SIG-M5 (cell line): ENCODE data around the gene MTUS2.

ENCODE experiments used
- DNase-seq: peaks from one replicate; lab custom pipeline; 2025; lab: John Stamatoyannopoulos, UW

Gene MTUS2

GRCh38 chr13:28820099-28821051 is at the start of gene MTUS2:
Gene MTUS2, plus strand, starts transcription at chr13:28820339.
- no peak for DNase-seq

GRCh38 chr13:28778308-28779215 is 41.6 kb upstream of the MTUS2 start:
- no peak for DNase-seq

- DNase-seq: no peak
Observed at GRCh38 chr13:28792992-28793391, 27.1 kb upstream of the MTUS2 start.

- DNase-seq: no peak
Observed at GRCh38 chr13:28794396-28794795, 25.7 kb upstream of the MTUS2 start.

GRCh38 chr13:28796938-28797257 is 23.2 kb upstream of the MTUS2 start:
- DNase-seq: no peak

- no peak for DNase-seq
Observed at GRCh38 chr13:28805193-28805819, 14.8 kb upstream of the MTUS2 start.

GRCh38 chr13:28817204-28817603 is 2.9 kb upstream of the MTUS2 start:
- no peak for DNase-seq

- no peak for DNase-seq
Observed at GRCh38 chr13:28819046-28819730, 951 bp upstream of the MTUS2 start.

- no peak for DNase-seq
Observed at GRCh38 chr13:28819735-28820098, 422 bp upstream of the MTUS2 start.

- no peak for DNase-seq
Observed at GRCh38 chr13:28822151-28822550, 2.0 kb downstream of the MTUS2 start.

- no peak for DNase-seq
Observed at GRCh38 chr13:28822801-28823200, 2.7 kb downstream of the MTUS2 start.

GRCh38 chr13:28825379-28825778 is 5.2 kb downstream of the MTUS2 start:
- DNase-seq: no peak

GRCh38 chr13:28826368-28826767 is 6.2 kb downstream of the MTUS2 start:
- no peak for DNase-seq

GRCh38 chr13:28830580-28830979 is 10.4 kb downstream of the MTUS2 start:
- DNase-seq: no peak

GRCh38 chr13:28831117-28831516 is 11.0 kb downstream of the MTUS2 start:
- DNase-seq: no peak

GRCh38 chr13:28837111-28837510 is 17.0 kb downstream of the MTUS2 start:
- no peak for DNase-seq

GRCh38 chr13:28843639-28844038 is 23.5 kb downstream of the MTUS2 start:
- DNase-seq: no peak

- DNase-seq: no peak
Observed at GRCh38 chr13:28849441-28849840, 29.3 kb downstream of the MTUS2 start.

GRCh38 chr13:28850226-28850625 is 30.1 kb downstream of the MTUS2 start:
- no peak for DNase-seq

GRCh38 chr13:28851422-28851821 is 31.3 kb downstream of the MTUS2 start:
- DNase-seq: no peak

- no peak for DNase-seq
Observed at GRCh38 chr13:28854657-28855056, 34.5 kb downstream of the MTUS2 start.

GRCh38 chr13:28856287-28856686 is 36.1 kb downstream of the MTUS2 start:
- DNase-seq: no peak
